Nephron progenitor cell (in vitro differentiated cells): Measurements from ENCODE around the gene SLCO3A1.

Experiments used
- DNase-seq: peaks from one replicate; pipeline ENCODE4 v3.0.0; 2021
- H3K27ac Mint-ChIP-seq: 2 replicates; pipeline ENCODE4 v1.8.0; 2021; ENCODE audit warnings: mild to moderate bottlenecking, moderate library complexity, mixed read lengths
- H3K27me3 Mint-ChIP-seq: 2 replicates; pipeline ENCODE4 v1.8.0; 2021; ENCODE audit warnings: mild to moderate bottlenecking, low read depth, mixed read lengths; ENCODE audit not compliant: poor library complexity
- H3K36me3 Mint-ChIP-seq: 2 replicates; pipeline ENCODE4 v1.8.0; 2021; ENCODE audit warnings: low read depth, mixed read lengths
- H3K4me1 Mint-ChIP-seq: 2 replicates; pipeline ENCODE4 v1.8.0; 2021; ENCODE audit warnings: mixed read lengths
- H3K4me3 Mint-ChIP-seq: 2 replicates; pipeline ENCODE4 v1.8.0; 2021; ENCODE audit warnings: mild to moderate bottlenecking, moderate library complexity, mixed read lengths
- H3K9me3 Mint-ChIP-seq: 2 replicates; pipeline ENCODE4 v1.8.0; 2021; ENCODE audit warnings: mild to moderate bottlenecking, moderate library complexity, mixed read lengths
- TF ChIP-seq, protein P1 (sequence below): fragments of 200-600 bp; sonication (generic); IDR thresholded peaks from 2 replicates; pipeline ENCODE4 v1.5.0; 2021; ENCODE audit warnings: antibody characterized with exemption

SLCO3A1 gene

DNA sequence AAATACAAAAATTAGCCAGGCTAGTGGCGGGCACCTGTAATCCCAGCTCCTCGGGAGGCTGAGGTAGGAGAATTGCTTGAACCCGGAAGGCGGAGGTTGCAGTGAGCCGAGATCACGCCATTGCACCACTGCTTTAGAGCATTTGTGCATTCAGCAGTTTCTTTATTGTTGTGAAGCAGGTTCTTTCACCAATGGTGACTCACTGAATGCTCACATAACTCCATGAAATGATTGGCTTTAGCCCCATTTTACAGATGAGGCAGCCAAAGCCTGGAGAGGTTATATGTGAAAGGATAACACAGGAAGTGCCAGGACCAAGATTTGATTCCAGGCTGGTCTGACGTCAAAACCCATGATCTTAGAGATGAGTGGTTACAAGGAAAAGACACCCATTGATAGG, 195.2 kb downstream of the SLCO3A1 start:
- Mint-ChIP-seq H3K27ac (no peak overlapping the region), H3K9me3 (no peaks in the 10 kb centered on the region), H3K27me3 (peaks cover 31% of the 10 kb centered on the region), H3K4me3 (no peak overlapping the region), H3K36me3 (no peaks in the 10 kb centered on the region), H3K4me1 (peaks cover 25% of the 10 kb centered on the region)
- TF ChIP-seq, protein P1, sequence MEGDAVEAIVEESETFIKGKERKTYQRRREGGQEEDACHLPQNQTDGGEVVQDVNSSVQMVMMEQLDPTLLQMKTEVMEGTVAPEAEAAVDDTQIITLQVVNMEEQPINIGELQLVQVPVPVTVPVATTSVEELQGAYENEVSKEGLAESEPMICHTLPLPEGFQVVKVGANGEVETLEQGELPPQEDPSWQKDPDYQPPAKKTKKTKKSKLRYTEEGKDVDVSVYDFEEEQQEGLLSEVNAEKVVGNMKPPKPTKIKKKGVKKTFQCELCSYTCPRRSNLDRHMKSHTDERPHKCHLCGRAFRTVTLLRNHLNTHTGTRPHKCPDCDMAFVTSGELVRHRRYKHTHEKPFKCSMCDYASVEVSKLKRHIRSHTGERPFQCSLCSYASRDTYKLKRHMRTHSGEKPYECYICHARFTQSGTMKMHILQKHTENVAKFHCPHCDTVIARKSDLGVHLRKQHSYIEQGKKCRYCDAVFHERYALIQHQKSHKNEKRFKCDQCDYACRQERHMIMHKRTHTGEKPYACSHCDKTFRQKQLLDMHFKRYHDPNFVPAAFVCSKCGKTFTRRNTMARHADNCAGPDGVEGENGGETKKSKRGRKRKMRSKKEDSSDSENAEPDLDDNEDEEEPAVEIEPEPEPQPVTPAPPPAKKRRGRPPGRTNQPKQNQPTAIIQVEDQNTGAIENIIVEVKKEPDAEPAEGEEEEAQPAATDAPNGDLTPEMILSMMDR: no peak
- no peak for DNase-seq

DNA sequence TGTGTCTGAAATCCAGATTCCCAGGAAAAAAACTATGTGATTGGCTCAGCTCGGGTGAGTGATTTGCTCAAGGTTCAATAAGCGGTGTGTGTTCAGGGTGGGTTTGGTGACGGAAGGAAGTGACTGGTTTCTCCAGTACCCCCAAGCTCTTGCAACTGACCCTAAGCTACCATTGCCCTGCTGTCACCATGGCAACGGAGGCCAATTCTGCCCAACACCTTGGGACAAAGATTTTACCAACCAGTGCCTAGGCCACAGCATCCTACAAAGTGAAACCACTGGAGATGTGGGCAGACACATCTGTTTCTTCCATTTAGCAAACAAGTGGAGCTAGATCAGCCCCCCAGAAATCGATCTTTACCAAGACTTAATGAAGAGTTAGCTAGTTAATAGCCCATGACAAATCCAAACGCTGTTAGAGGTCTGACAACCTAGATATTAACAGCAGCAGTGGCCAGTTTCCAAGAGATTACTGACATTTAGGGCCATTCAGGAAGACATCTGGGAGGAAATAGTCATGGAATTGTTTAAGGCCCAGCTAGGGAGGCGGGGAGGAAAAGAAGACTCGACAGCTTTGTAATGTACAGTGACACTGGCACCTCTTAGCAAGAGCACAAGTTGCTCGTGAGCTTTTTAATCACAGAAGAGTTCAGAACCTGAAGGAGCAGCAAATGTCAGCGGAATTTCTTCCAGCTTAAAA, 195.9 kb downstream of the SLCO3A1 start:
- DNase-seq: no peak

DNA sequence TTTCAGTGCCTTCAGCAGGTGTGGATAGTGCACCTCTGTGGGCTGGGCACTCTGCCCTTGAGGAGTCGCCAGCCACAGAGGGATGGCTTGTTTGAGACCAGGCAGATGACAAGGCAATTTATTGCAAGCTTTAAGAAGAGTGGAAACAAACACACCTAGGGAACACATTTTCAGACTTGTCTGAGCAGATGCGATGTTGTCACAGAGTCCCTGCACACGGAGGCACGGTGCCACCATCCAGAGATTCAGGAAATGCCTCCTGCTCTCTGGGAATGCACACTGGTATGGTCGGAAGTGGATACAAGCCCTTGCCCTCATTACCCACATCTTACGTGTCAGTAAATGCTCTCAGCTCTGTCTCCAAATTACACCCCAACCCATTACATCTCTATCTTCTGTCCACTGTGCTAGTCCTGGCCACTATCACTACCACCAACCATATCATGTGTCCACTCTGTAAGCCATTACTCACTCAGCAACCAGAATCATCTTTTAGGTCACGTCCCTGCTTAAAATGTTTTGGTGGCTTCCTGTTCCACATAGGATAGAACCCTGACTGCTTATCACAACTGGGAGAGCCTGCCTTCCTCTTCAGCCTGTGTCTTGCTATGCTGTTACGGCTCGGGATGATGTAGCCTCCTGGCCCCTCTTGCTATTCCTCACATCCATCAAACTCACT, 196.9 kb downstream of the SLCO3A1 start:
- peaks cover 20% of the 10 kb centered on the region for H3K27me3 Mint-ChIP-seq
- no peaks in the 10 kb centered on the region for H3K36me3 Mint-ChIP-seq
- H3K27ac Mint-ChIP-seq: peak overlapping the region; percentile 10
- TF ChIP-seq, protein P1: no peak
- H3K4me3 Mint-ChIP-seq: no peak overlapping the region
- DNase-seq: no peak
- no peaks in the 10 kb centered on the region for H3K9me3 Mint-ChIP-seq
- peaks cover 25% of the 10 kb centered on the region for H3K4me1 Mint-ChIP-seq

More for the DNA sequence above, 195.9 kb downstream of the SLCO3A1 start:
- peaks cover 25% of the 10 kb centered on the region for H3K4me1 Mint-ChIP-seq
- H3K4me3 Mint-ChIP-seq: no peak overlapping the region
- peak overlapping the region; percentile 46 for H3K27ac Mint-ChIP-seq
- no peaks in the 10 kb centered on the region for H3K9me3 Mint-ChIP-seq
- TF ChIP-seq, protein P1: no peak
- peaks cover 26% of the 10 kb centered on the region for H3K27me3 Mint-ChIP-seq
- H3K36me3 Mint-ChIP-seq: no peaks in the 10 kb centered on the region

DNA sequence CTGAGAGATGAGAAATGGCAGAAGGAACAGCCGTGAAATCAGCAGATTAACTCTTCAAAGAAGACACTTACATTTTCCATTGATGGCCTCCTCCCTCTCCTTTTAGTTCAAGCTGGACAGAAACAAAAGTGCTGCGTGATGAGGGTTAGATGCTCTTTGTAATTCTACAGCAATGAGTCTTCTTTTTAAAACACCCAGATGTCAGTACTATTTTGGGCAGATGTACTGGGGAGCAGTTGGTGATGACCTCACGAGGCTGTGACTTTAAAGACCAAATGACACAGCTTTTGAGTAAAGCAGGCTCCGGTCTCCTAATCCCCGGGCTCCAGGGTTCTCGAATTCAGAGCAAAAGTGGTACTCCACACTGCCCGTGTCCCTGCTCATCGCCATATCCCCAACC, 198.2 kb downstream of the SLCO3A1 start:
- Mint-ChIP-seq H3K4me3 (no peak overlapping the region), H3K4me1 (peaks cover 25% of the 10 kb centered on the region), H3K27ac (no peak overlapping the region), H3K9me3 (no peaks in the 10 kb centered on the region), H3K27me3 (peaks cover 25% of the 10 kb centered on the region), H3K36me3 (no peaks in the 10 kb centered on the region)
- no peak for DNase-seq
- TF ChIP-seq, protein P1: no peak

DNA sequence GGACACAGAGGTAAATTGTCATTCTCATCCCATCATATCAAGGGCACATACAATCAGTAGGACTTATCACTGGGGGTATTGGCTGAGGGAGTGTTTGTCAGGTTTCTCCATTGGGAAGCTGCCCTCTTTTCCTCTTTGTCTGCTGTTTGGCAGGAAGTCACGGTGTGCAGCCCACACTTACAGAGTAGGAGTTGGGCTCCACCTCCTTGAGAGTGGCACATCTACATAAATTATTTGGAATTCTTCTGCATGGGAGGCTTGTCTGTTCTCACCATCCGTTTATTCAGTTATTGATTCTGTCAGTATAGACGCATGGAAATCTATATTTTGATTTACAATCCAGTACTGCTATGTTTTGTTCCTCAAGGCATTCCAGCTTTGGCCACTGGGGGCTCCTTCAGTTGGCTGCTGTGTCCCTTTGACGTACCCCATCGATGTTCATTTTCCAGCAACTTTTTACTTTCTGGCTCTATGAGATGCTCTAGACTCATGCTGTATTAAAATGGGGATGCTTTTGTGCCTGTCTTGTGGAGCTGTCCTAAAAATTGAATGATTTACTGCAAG, 200.3 kb downstream of the SLCO3A1 start:
- peaks cover 31% of the 10 kb centered on the region for H3K27me3 Mint-ChIP-seq
- TF ChIP-seq, protein P1: peak; percentile 48
- H3K4me1 Mint-ChIP-seq: peaks cover 25% of the 10 kb centered on the region
- DNase-seq: no peak
- no peak overlapping the region for H3K27ac Mint-ChIP-seq
- no peaks in the 10 kb centered on the region for H3K36me3 Mint-ChIP-seq
- no peaks in the 10 kb centered on the region for H3K9me3 Mint-ChIP-seq
- H3K4me3 Mint-ChIP-seq: no peak overlapping the region
